Suppressor macrophage (primary cell): ENCODE results near the gene ZDHHC7.

Source experiments
- DNase-seq, 4 experiments: peaks; one replicate each; pipeline ENCODE4 v3.0.0-alpha.2; 2020 to 2022

The ZDHHC7 gene

DNA sequence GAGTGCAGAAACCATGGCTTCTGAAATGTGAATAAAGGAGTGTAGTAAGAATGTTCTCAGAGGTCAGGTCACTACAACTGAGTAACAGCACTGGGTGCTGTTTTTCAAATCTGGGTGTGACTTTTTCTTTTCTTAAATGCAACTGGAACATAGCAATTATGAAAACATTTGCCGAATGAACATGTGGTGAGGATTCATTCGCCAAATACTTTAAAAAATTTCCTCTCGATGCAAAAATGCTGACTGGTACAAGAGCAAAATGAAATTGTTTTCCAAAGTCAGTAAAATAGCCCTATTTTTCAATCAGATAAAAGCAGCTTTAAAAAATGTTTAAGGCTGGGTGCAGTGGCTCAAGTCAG lies 18.6 kb downstream of the ZDHHC7 start:
- no peak for DNase-seq

DNA sequence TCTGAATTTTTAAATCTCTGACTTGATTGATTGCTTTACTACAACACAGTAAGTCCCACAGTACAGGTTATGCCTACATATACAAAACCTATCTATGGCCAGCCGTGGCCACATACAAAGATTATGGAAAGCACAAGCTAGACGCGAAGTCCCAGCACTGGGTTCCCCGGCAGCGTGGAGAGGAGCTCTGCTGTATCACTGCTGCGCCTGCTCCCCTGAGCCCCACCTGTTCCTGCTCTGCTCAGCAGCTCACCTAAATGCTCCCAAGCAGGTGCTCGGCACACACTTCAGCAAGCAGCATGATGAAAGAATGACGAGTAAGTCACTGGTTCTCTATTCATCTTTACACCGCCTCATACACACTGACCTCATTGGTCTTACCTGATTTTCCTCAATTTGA lies 20.6 kb downstream of the ZDHHC7 start:
- DNase-seq = no peak

DNA sequence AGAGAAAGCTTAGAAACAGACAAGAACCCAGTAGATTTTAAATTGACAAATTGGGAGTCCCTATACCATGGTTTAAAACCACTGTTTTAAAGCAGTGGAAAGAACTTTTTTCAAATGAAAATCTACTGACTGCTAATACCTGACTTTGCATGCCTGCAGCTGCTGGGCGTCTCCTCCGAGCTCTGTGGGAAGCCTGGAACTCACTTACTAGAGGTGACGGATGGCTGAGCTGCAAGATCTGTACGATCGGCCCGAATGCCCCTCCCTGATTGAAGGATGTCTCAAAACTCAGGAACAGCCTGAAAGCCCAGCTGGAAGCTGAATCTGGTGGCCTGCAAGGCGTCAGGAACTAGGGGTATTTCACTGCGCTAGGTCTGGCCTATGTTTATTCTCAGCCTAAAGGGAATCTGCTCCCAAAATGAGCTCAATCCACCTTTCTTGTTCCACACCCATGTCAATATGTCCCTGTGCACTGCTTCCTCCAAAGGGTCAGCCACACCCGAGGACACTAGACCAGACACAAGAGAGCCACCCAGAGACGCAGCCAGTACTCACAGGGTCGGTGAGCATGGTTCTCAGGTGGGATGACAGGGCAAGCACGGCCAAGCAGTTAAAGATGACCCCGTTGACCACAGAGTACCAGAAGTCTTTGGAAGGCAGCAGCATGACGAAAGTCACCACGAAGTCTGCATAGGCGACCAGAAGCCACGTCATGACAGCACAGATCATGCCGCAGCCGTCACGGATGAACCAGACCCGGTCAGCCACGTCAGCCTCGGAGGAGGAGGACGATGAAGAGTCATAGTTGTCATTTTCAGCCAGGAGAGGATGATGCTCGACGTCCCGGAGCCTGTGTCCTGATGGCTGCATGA lies 21.4 kb downstream of the ZDHHC7 start:
- no peak for DNase-seq

DNA sequence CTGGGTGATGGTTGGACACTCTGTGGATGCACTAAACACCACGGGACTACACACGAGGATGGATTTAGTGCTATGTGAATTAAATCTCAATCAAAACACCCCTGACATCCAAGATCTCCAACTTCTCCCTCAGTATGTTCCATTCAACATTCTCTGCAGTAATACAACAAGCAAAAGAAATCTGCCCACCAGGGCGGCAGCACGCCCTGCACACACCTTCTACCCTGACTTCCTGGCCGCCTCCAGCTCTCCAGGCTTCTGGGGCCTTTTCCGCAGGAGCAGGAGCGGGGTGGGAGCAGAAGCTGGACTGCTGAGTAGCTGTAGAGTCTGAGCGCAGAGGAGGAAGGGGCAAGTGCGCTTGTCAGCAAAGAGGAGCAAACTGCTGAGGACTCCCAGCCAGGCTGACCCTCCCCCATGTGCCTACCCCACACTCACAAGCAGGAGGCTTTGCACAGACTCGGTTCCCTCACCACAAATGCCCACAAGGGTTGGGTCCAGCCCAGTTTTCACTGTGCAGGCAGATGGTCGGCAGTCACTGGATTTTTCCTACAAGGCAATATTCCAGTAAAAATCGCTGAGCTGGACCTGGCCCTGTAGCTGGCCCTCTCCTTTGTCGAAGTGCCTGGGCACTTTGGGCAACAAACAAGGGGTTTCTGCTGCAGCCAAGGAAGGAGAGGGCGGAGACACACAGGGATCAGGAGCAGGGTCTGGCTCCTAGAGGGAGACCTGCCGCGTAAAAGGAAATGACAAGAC lies 22.8 kb downstream of the ZDHHC7 start:
- no peak for DNase-seq

DNA sequence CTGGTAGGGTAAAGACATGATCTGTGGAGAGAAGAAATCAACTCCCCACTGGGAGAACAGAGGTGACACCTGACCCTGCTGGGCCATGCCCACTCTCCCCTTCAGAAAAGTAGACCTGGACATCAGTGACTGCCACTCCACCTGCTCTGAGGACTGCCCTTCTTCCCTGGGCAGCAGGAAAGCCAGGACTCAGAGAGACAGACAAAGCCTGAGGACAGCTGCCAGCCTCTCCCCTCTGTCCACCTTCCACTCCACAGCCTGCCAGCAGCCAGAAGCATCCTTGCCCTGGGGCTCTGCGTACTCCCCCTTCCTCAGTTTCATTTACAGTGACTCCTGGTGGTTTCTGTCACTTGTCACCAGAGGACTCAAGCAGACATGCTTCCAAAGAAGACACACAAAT lies 24.5 kb downstream of the ZDHHC7 start:
- no peak for DNase-seq

DNA sequence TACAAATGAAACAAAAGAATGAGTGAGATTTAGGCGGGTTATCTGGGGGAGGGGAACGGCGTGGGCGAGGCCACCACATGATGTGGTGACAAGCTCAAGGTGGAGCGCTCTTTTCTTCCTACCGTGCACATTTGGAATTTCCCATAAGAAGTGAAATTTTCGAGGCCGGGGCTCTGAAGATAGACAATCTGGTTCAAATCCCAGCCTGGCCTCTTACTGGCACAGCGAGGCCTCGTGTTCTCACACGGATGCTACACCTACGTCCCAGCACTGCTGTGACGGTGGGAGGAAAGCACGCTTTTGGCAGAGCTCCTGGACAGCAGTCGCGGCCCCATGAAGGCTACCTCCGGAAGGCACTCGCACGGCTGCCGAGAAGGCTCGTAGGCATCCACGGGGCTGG lies 25.2 kb downstream of the ZDHHC7 start:
- no peak for DNase-seq

DNA sequence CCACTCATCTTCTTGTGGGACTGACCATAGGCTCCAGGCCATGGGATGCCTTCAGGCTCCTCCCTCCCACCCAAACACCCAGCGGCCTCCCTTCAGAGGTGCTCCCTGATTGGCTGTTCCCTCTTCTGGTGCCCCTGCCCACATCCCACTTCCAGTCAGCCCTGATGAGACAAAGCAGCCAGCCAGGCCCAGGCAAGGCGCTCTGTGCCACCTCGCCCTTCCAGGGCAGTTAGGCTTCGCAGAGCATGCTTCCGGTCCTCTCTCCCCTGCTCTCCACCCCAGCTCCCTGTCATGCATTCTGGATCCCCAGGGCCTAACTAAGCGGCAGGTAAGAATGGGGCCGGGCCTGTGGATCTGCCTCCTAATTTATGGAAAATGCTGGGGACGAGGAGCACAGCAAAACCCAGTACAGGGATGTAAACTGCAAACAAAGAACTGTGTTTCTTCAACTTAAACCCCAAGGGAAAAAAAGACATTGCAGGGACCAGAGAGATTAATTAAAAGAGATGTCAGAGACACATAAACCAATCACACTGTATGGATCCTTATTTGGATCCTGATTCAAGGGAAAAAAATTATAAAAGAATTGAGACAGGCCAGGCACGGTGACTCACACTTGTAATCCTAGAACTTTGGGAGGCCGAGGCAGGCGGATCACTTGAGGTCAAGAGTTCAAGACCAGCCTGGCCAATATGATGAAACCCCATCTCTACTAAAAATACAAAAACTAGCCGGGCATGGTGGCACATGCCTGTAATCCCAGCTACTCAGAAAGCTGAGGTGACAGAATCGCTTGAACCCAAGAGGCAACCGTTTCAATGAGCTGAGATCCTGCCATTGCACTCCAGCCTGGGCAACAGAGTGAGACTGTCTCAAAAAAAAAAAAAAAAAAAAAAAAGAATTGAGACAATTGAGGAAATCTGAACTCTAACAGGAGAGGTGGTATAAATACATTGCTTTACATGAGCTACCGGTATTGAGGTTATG lies 26.0 kb downstream of the ZDHHC7 start:
- peak in 1 of 4 experiments; percentile 31 for DNase-seq

DNA sequence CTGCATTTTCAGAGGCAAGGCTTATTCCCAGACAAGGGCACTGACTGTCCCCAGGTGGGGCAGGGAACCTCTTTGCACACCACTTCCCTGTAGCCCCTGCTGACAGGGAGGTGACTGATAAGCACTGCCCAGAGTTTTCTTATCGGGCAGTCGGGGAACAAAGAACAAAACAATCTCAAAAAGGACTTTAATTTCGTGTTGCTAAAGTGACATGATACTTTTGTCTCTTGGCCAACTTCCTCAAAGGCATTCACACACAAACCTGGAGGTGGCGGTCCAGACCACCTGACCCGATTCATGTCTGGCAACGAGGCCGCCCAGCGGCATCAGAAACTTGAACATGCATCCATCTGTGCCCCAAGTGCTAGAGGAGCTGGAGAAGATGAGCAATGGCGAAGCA lies 28.9 kb downstream of the ZDHHC7 start:
- DNase-seq = peak; percentile 63 to 82 (median 76)

DNA sequence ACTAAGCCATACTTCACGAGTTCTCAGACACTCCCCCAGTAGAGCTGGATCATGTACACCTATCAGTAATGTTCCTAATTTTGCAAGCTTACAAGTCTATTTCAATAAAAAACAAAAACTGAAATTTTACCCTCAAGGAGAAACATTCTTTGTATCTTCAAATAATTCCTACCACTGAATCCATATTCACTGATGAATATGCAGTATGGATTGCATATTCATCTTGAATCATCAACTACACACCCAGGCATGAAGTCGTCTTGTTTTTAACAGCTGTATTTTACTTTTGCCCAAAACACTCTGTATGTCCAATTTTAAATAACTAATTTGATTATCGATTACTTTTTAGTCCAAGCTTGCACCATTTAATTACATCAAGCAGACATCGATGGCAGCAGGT lies 31.8 kb downstream of the ZDHHC7 start:
- no peak for DNase-seq

DNA sequence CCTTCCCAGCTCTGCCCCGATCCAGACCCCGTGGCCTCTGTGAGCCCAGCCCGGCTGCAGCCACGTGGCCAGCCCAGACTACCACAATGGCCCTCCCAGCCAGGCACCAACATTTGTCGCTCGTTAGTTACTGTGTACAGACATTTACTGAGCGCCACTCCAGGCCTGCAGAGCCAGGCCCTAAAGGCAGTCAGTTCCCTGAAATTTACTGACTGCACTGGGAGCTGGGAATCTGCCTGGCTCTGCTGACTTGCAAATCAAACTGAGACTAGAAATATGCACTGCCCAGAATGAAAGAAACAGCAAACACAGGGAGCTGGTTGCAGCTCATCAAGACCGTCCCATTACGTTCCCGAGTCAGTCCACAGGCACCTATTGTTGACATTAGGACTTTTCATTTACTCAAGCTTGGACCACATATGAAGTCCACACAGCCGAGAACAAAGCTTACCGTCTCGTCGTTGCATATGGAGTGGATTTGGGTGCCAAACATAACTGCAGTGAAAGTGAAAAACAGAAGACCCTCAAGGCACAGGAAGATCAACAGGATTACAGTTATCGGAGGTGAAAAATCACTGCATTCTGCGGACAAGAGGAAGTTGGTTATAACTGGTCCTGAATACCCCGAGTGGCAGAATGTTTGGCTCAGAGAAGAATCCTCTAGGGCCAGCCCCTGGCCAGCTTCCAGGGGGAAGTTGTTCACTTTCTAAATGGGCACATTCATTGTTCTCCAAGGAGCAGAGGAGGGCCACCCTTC lies 34.5 kb downstream of the ZDHHC7 start:
- DNase-seq = peak; percentile 80 to 88 (median 88)

DNA sequence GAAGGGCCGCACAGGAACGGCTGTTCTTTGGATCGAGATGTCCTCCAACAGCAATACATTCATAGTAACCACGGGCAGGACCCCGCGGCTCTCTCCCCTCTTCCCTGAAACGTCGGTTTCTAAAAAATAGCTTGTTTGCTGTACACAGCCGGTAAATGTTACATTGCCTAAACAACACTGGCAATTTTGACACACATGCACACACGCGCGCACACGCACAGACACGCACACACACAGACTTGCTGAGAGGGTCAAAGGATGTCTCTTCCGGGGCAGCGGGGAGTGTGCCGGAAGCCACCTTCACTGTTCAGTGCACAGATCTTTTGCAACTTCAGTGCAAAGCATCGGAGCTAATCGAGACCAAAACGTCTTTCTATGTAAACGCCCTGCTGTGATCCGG lies 35.8 kb downstream of the ZDHHC7 start:
- no peak for DNase-seq

DNA sequence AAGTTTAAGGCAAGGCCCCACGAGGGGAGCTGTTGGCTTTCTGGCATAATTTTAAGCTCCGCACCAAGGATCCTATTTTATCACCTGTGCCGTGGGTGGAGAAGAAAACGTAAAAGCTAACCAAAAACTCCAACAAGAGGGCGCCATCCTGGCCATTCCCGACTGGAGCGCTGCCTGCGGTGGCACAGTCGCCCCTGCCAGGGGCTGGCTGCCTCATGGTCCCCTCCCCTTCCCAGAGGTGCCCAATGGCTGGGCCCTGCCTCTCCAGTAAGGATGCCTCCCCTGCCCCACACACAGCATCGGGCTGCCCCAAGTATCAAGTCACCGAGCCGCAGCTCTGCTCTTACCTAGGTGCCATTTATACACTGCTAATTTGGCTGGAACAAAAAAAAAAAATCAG lies 36.3 kb downstream of the ZDHHC7 start:
- DNase-seq = no peak

DNA sequence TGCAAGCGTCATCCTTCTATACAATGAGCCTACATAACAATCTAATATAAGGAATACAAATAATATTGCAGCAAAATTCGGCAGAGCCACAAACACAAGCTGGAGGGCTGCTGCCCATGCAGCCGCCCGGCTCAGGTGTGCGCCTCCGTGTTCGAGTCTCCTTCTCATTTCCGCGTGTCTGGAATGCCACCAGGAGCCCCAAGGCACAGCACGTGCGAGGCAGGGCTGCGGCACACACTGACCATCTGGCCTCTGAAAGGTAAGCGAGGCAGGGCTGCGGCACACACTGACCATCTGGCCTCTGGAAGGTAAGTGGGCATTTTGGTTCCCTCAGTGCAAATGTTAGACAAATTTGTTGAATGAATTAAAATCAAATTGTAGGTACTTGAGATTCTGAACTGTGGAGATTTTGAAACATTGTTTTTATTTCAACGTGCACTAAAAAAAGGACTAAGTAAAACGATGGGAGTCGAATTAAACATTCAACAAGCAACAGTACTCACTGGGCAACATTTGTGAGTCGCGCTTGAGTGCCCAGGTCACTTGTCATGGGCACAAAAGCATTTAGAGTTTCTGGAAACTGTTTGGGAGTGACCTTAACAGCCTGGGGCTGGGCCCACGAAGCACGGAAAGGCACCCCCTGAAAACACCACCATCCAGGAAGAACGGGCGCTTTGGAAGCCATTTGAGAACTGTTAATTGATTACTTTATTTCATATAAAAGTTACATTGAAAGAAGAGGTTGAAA lies 37.4 kb downstream of the ZDHHC7 start:
- no peak for DNase-seq

DNA sequence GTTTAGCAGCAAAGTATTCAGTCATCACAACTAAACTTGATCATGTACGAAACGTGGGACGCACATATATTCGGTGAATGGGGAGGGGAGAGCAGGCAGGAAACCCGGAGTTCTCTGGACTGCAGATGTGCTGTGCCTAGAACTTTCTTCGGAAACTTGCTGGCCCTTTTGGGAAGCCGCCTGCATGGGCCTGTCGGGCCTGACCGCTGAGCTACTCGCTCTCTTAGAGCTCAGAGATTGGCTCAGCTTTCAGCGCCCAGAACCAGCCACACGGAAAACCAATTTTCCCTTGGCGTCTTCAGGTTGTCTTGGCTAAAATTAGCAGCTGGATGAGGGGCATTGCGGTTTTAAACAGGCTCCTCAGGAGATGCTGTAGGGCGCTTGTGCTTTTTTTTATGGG lies 38.1 kb downstream of the ZDHHC7 start:
- DNase-seq = no peak

DNA sequence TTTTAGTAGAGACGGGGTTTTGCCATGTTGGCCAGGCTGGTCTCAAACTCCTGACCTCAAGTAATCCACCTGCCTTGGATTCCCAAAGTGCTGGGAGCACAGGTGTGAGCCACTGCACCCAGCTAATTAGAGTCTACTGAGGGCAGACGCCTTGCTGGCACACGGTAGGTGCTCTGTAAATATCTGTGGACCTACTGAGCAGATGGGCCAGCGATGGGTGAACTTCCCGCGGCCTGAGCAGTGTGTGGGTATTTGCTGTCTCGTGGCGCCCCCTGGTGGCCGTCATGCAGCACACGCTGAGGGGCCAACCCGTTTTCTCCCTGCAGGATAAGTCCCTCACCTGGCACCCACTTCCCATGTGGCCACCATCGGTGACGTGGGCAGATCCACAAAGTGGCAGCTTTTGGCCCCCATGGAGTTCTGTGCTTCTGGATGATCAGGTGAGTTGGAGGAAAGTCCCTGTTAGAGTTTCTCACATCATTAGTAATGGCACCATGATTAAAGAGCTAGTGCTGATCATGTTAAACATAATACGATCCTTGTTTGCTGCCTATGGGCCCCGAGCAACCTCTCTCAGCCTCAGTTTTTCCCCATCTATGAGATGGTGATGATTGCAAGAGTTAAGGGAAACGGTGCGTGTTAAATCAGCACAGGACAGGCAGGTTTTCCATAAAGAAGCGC lies 40.7 kb downstream of the ZDHHC7 start:
- DNase-seq = peak; percentile 81 to 92 (median 88)

DNA sequence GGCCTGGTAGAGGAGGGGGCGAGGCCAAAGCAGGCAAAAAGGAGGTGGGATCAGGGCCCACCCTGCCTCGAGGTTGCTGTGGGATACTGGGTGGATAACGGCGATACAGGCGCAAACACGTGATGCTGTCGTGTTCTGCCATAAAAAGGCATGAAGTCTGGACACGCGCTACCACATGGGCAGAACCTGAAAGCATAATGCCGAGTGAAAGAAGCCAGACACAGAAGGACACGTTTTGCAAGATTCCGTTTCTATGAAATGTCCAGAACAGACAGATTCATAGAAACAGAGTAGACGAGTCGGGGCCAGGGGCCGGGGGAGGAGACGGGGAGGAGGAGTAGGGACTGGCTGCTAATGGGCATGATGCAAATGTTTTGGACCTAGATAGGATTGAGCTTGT lies 43.5 kb downstream of the ZDHHC7 start:
- no peak for DNase-seq

DNA sequence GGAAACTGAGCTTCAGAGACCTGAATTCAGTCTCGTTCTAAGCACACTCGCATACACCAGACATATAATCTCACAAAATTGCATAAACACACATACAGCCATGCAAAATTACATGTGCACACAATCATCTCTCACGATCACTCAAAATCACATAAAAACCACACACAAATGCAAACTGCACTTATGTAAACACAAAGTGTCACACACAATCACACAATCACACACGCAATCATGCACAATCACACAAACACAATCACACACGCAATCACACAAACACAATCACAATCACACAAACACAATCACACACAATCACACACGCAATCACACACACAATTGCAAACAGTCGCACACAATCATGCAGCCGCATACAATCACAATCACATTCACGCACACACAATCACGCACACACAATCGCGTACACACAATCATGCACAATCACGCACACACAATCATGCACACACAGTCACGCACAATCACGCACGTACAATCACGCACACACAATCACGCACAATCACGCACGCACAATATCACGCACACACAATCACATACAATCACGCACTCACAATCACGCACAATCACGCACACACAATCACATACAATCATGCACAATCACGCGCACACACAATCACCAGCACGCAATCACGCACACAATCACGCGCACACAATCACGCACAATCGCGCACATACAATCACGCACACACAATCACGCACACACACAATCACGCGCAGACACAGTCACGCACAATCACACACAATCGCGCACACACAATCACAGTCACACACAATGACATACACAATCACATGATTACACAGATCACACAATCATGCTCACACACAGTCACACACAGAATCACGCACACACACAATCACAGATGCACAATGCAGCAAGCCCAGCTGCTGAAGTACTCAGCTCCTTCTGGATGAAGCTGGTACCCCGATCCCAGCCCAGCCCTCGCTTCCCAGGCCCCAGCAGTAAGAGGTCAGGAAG lies 45.6 kb downstream of the ZDHHC7 start:
- no peak for DNase-seq

DNA sequence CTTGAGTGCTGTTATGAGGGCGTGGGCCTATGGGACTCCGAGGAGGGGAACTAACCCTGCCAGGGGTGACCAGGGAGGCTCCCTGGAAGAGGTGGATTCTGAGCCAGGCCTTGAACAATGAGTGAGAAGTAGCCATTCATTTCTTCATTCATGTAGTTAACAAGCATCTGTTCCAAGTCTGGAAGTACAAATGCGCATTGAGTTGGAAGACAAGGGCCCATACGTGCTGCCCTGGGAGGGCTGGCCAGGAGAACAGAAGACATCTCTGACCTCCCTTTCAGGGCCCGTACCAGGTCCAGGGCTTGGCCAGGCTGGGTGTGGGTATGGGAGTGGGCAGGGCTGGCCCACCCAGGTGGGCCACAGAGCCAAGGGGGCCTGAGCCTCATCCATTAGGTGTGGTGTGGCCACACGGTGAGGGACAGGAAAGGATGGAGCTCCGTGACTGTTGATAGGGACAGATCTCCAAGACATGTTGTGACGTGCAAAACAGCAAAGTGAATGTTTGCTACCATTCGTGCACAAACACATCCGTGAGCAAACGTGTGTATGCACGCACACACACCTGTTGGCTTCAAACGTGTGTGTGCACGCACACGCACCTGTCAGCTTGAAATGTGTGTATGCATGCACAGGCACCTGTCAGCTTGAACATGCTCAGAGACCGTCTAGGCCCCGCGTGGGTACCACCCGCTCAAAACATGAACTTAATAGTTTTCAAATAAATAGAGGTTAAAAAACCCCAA lies 46.8 kb downstream of the ZDHHC7 start:
- no peak for DNase-seq

DNA sequence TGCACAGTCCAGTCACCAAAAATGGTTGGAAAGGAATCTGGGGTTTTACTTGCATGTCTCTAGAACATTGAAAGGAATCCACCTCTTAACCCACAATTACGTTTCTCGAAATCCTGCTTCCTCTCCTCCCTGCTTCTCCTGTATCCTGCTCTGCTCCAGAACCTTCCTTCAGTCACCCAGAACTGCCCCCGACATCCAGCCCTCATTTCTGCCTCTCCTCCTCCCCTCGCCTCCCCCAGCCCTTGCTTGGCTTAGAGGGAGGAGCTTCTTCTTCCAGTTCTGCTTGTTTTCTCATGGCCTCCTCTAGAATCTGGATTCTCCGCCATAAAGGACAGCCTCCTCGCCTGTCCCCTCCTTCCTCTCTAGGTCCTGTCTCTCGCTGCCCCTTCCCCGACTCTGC lies 48.3 kb downstream of the ZDHHC7 start:
- no peak for DNase-seq
